AG04449 (cell line): ENCODE data around the gene LEF1.

ENCODE experiments used
- CTCF ChIA-PET: fragments of 350-600 bp; formaldehyde crosslinking; extraction: SDS; loops from one replicate; lab custom pipeline; 2021; ENCODE audit warnings: antibody characterized with exemption; lab: Yijun Ruan, JAX
- POLR2A ChIA-PET: fragments of 400-600, 350-600 bp; formaldehyde crosslinking; extraction: SDS; loops from one replicate; lab custom pipeline; 2020; ENCODE audit warnings: antibody characterized with exemption, inconsistent platforms; lab: Yijun Ruan, JAX
- DNase-seq: peaks from one replicate; pipeline ENCODE4 v3.0.0-alpha.2; 2010; ENCODE audit warnings: low read depth, low spot score
- H3K4me3 ChIP-seq: 2 replicates; pipeline ENCODE4 v1.5.1; 2011; ENCODE audit warnings: low read depth, mild to moderate bottlenecking, control low read depth, low read length
- TF ChIP-seq, protein P1 (sequence below): IDR thresholded peaks from one replicate; pipeline ENCODE4 v1.5.1; 2011; ENCODE audit warnings: mild to moderate bottlenecking, moderate library complexity, low read length, control low read depth, inconsistent platforms; ENCODE audit not compliant: insufficient read depth; ENCODE audit errors: missing control alignments

LEF1 gene

DNA sequence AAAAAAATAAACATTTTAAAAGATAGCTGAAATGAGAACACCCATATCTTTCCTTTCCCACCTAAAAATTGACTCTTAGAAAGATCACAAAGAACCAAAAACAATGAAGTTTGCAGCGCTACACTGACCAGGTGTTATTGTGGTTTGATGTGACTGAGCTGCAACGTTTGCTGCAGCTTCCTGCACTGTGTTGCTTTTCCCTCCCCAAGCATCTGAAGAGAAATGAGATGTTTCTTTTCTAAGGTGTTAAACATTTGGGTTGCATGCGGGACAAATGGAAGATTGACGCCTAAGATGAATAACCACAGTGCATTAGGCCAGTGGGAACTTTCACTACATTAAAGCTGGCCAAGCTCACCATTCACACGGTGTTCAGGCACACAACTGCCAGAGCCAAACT is 8.9 kb downstream of the LEF1 start:
- no peak overlapping the region for H3K4me3 ChIP-seq
- TF ChIP-seq, protein P1, sequence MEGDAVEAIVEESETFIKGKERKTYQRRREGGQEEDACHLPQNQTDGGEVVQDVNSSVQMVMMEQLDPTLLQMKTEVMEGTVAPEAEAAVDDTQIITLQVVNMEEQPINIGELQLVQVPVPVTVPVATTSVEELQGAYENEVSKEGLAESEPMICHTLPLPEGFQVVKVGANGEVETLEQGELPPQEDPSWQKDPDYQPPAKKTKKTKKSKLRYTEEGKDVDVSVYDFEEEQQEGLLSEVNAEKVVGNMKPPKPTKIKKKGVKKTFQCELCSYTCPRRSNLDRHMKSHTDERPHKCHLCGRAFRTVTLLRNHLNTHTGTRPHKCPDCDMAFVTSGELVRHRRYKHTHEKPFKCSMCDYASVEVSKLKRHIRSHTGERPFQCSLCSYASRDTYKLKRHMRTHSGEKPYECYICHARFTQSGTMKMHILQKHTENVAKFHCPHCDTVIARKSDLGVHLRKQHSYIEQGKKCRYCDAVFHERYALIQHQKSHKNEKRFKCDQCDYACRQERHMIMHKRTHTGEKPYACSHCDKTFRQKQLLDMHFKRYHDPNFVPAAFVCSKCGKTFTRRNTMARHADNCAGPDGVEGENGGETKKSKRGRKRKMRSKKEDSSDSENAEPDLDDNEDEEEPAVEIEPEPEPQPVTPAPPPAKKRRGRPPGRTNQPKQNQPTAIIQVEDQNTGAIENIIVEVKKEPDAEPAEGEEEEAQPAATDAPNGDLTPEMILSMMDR = no peak
- POLR2A ChIA-PET = no interaction called here
- DNase-seq = no peak
- CTCF ChIA-PET = no interaction called here

DNA sequence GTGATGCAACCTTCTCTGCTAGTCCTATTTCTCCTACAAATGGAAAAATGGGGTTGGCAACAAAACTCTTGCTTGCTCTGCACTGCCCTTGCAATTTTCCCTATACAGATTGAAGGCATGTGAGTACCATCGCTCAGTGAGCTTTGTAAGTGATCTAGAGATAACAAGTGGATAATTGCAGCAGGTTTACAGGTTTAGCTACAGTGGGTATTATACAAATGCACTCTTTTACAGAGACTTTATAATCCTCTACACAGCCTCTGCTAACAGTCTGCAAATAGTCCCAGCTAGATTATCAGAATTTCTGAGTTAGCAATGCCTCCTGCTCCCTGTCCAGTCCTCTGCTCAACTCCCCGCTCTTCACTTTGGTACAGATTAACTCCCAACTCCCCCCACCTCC is 11.1 kb downstream of the LEF1 start:
- no peak for DNase-seq
- ChIA-PET POLR2A (no interaction called here), CTCF (interaction anchor here (0.8 kb wide), 1 partner anchor 19 kb away, joined by 3 read pairs; no protein-coding TSS in a partner anchor)
- TF ChIP-seq, protein P1 = no peak
- no peak overlapping the region for H3K4me3 ChIP-seq

DNA sequence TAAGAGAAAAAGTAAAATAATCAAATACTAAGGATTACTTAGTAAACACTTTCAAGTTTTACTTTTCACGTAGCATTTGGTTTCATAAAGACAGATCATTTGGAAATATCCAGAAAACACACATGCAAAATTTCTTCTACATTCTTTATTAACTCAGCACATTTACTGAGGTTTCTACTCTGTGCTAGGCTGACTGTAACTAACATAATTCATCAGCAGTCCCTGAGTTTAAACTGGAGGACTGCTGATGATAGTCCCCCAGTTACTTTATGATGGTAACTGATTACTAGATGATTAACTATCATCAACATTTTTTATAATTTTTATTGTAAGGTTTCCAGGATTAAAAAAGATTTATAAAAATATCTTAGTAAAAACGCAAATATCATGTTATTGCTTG is 12.3 kb downstream of the LEF1 start:
- TF ChIP-seq, protein P1 = no peak
- DNase-seq = no peak
- CTCF ChIA-PET = interaction anchor here (0.6 kb wide), 1 partner anchor 336 kb away, joined by 3 read pairs; no protein-coding TSS in a partner anchor
- H3K4me3 ChIP-seq = no peak overlapping the region
- POLR2A ChIA-PET = no interaction called here

DNA sequence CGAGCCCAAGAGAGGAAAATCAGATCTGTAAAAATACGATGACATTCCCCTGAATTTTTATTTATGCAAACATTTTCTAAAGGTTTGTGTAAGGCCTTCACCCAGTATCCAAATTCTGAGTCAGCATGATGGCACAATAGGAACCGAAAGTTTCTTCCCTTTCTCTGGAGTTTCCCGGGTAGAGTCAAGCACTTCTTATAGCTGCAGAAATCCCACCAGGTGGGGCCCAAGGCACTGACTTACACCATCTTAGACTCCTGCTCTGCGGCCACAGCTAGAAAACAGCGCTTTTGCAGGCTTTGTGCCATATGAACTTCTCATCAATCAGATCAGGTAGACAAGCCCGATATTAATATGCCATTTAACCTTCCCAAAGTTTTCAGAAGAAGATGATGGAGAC is 13.4 kb downstream of the LEF1 start:
- TF ChIP-seq, protein P1 = no peak
- CTCF ChIA-PET = no interaction called here
- POLR2A ChIA-PET = no interaction called here
- H3K4me3 ChIP-seq = no peak overlapping the region
- DNase-seq = no peak

DNA sequence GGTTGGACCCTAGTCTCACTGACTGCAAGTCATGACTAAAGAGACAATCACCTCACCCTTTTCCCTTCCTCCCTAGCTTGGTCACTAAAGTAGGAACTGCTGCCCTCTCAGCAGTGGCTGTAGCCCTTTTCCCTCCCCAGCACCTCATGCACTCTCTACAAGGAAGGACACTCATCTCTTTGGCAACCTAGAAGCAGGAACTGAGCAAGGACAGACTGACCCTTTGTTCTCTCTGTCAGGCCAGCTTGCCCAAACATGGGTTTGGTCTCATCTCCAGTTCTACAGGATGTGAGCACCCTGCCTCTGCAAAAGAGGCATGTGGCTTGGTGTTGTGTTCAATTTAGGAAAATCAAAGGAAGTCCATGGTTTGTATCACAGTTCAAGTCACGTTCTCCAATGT is 15.8 kb downstream of the LEF1 start:
- TF ChIP-seq, protein P1 = no peak
- H3K4me3 ChIP-seq = no peak overlapping the region
- DNase-seq = no peak
- POLR2A ChIA-PET = no interaction called here
- CTCF ChIA-PET = no interaction called here

DNA sequence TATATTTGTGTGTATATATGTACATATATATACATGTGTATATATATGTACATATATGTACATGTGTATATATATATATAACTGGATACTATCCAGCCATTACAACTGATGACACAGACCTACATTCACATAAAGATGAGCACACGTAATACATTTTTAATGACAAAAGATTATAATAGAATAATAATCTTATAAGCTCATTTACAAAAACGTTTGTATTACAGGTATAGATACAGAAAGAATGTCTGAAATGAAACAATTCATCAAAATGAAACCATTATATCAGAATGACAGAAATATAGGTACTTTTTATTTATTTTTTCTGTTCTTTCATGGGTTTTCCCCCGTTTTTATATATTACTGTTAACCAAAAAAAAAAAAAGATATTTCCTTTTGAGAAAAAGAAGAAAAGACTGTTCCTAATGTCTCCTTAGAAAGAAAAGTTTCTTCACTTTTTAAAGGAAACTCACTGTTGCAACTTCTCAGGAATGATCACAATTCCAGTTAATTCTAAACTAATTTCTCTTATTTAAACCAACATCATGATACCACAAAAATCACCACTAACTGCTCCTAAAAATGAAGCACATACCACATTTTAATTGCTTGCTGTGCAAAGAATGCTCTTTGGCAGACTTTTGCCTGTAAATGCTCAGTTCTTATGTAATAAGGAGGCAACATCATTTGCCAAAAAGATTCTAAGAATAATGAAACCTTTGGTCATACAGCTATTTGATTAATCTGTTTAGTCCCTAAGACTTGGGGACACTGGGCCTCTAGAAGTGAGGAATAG is 18.9 kb downstream of the LEF1 start:
- no peak overlapping the region for H3K4me3 ChIP-seq
- CTCF ChIA-PET = no interaction called here
- POLR2A ChIA-PET = no interaction called here
- TF ChIP-seq, protein P1 = no peak
- peak; percentile 54 for DNase-seq
